CD4-positive, alpha-beta T cell (primary cell): ENCODE measurements around the gene NELL2. TPM values are rescaled to one million over a fixed set of nuclear protein-coding genes. Genes with fewer than 3 reads are reported as not detected.

Experiments
- ATAC-seq: fragments of 200-7000 bp; cut with Tn5 transposase; one replicate; pipeline ENCODE4 v1.10.0; 2022; ENCODE audit warnings: mild to moderate bottlenecking; ENCODE audit not compliant: poor library complexity
- CTCF ChIA-PET: fragments of 350-600 bp; sonication (Branson Sonifier 250); formaldehyde crosslinking; loops from one replicate; lab custom pipeline; 2021; ENCODE audit warnings: antibody characterized with exemption, inconsistent platforms; lab: Charles Lee
- POLR2A ChIA-PET: fragments of 350-600 bp; sonication (Branson Sonifier 250); formaldehyde crosslinking; loops from one replicate; lab custom pipeline; 2021; ENCODE audit warnings: antibody characterized with exemption, inconsistent platforms; lab: Charles Lee
- DNase-seq, 14 experiments: peaks; one replicate each; pipeline ENCODE4 v3.0.0-alpha.2; 2013 to 2020; ENCODE audit warnings: mixed read lengths in 2 of 14
- H3K27ac ChIP-seq, 2 donors: one replicate each; pipeline versions ENCODE4 v1.5.1 to v1.7.0; 2013; ENCODE audit warnings: low read length in 2 of 2, low read depth in 1 of 2, mild to moderate bottlenecking in 1 of 2
- H3K27me3 ChIP-seq, 2 experiments: 1 replicate in 1 of 2; 2 replicates in 1 of 2; pipeline versions ENCODE4 v1.6.1 to v1.7.0; 2013; ENCODE audit warnings: low read length in 2 of 2, control low read depth in 1 of 2, mild to moderate bottlenecking in 1 of 2, moderate library complexity in 1 of 2; ENCODE audit not compliant: insufficient read depth in 2 of 2, control insufficient read depth in 1 of 2
- H3K36me3 ChIP-seq: one replicate; pipeline ENCODE4 v1.6.1; 2013; ENCODE audit warnings: low read length, control low read depth; ENCODE audit not compliant: insufficient read depth
- H3K4me1 ChIP-seq: one replicate; pipeline ENCODE4 v1.6.1; 2013; ENCODE audit warnings: low read length, control low read depth; ENCODE audit not compliant: insufficient read depth
- H3K4me3 ChIP-seq: one replicate; pipeline ENCODE4 v1.5.1; 2013; ENCODE audit warnings: mild to moderate bottlenecking, low read length, moderate library complexity
- H3K9me3 ChIP-seq, 2 experiments: 1 replicate in 1 of 2; 2 replicates in 1 of 2; pipeline versions ENCODE4 v1.6.1 to v1.7.0; 2013; ENCODE audit warnings: low read length in 2 of 2, mild to moderate bottlenecking in 2 of 2, control low read depth in 1 of 2, moderate library complexity in 1 of 2; ENCODE audit not compliant: control insufficient read depth in 1 of 2, insufficient read depth in 1 of 2
- H3K27ac Mint-ChIP-seq: one replicate; pipeline ENCODE4 v1.8.0; 2020; ENCODE audit warnings: mixed read lengths
- H3K27me3 Mint-ChIP-seq: one replicate; pipeline ENCODE4 v1.8.0; 2021; ENCODE audit warnings: mixed read lengths
- H3K36me3 Mint-ChIP-seq: one replicate; pipeline ENCODE4 v1.8.0; 2021; ENCODE audit warnings: low read depth, mixed read lengths
- H3K4me1 Mint-ChIP-seq: one replicate; pipeline ENCODE4 v1.8.0; 2021; ENCODE audit warnings: low read depth, mixed read lengths
- H3K4me3 Mint-ChIP-seq: one replicate; pipeline ENCODE4 v1.8.0; 2020; ENCODE audit warnings: mild to moderate bottlenecking, mixed read lengths
- H3K9me3 Mint-ChIP-seq: one replicate; pipeline ENCODE4 v1.8.0; 2020; ENCODE audit warnings: mixed read lengths
- intact Hi-C, 2 experiments: fragments of 100-400 bp; cut with DNase I in 1 of 2; cut with micrococcal nuclease in 1 of 2; formaldehyde crosslinking; loops; one replicate each; pipeline versions ENCODE4 v1.15.1 to v1.9.0; 2023 to 2025; cut with DNase I, micrococcal nuclease
- total RNA-seq, 174 experiments: library from RNA in 2 of 174; stranded (reverse) in 2 of 174; gene quantifications; one replicate each; pipeline ENCODE4 v1.2.3 and lab custom pipeline; 2021 to 2026
- TF ChIP-seq, protein P1 (sequence below): fragments of 200-600 bp; IDR thresholded peaks from one replicate; pipeline ENCODE4 v1.8.0; 2022; ENCODE audit warnings: antibody characterized with exemption, mild to moderate bottlenecking

The NELL2 gene
- total RNA-seq, 2 experiments from 2014 or later, result 142 to 147 TPM

DNA sequence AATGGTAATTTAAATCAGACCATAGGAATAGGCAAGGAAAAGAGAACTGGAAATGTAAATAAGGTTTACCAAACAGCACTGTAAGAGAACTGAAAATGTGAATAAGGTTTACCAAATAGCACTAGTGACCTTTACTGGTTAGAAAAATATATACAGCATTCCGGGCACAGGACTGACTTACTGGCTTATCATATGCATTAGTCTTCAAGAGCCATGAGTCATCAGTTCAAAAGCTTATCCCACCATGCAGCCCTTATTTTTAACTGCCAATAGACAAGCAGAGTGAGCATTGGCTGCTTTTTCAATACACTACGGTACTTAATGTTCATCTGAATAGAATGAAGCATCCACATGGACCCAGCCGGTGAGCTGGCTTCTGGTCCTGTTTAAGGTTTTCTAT lies 13.0 kb upstream of the NELL2 start:
- Histone ChIP-seq H3K4me1 (no peaks in the 10 kb centered on the region), H3K27ac (no peak overlapping the region), H3K27me3 (no peaks in the 10 kb centered on the region), H3K9me3 (no peaks in the 10 kb centered on the region), H3K36me3 (no peaks in the 10 kb centered on the region), H3K4me3 (no peak overlapping the region)
- no peaks in the 10 kb centered on the region for H3K9me3 Mint-ChIP-seq
- no peak overlapping the region for H3K27ac Mint-ChIP-seq
- DNase-seq, result no peak
- H3K36me3 Mint-ChIP-seq, result no peaks in the 10 kb centered on the region
- H3K4me1 Mint-ChIP-seq, result no peaks in the 10 kb centered on the region
- TF ChIP-seq, protein P1, sequence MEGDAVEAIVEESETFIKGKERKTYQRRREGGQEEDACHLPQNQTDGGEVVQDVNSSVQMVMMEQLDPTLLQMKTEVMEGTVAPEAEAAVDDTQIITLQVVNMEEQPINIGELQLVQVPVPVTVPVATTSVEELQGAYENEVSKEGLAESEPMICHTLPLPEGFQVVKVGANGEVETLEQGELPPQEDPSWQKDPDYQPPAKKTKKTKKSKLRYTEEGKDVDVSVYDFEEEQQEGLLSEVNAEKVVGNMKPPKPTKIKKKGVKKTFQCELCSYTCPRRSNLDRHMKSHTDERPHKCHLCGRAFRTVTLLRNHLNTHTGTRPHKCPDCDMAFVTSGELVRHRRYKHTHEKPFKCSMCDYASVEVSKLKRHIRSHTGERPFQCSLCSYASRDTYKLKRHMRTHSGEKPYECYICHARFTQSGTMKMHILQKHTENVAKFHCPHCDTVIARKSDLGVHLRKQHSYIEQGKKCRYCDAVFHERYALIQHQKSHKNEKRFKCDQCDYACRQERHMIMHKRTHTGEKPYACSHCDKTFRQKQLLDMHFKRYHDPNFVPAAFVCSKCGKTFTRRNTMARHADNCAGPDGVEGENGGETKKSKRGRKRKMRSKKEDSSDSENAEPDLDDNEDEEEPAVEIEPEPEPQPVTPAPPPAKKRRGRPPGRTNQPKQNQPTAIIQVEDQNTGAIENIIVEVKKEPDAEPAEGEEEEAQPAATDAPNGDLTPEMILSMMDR, result no peak
- H3K27me3 Mint-ChIP-seq, result no peaks in the 10 kb centered on the region
- intact Hi-C loops, result no loop called here
- ChIA-PET CTCF (no interaction called here), POLR2A (interaction anchor here (1.2 kb wide), 1 partner anchor 12 kb away, joined by 3 read pairs; no protein-coding TSS in a partner anchor)
- no peak overlapping the region for H3K4me3 Mint-ChIP-seq
- ATAC-seq, result no peak

DNA sequence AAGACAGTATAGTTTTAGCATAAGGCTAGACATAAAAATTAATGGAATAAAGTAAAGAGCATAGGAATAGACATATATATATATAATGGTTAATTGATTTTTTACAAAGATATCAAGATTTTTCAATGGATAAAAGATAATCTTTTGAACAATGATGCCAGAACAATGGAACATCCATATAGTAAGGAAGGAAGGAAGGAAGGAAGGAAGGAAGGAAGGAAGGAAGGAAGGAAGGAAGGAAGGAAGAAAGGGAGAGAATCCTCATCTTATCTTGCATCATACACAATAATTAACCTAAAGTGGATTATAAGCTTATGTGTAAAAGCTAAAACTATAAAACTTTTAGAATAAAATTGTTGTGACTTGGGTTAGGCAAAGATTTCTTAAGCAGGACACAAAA lies 9.8 kb upstream of the NELL2 start:
- Histone ChIP-seq H3K27me3 (no peaks in the 10 kb centered on the region), H3K4me1 (no peaks in the 10 kb centered on the region), H3K9me3 (peaks cover 4 to 12% of the 10 kb centered on the region in 2 experiments), H3K4me3 (no peak overlapping the region), H3K27ac (no peak overlapping the region), H3K36me3 (no peaks in the 10 kb centered on the region)
- ATAC-seq, result no peak
- peaks cover 7% of the 10 kb centered on the region for H3K36me3 Mint-ChIP-seq
- no peak for DNase-seq
- ChIA-PET CTCF (interaction anchor here (0.9 to 1.5 kb wide), 2 partner anchors 9 to 111 kb away, joined by 4 read pairs; partner anchors contain the start of gene NELL2), POLR2A (no interaction called here)
- TF ChIP-seq, protein P1, result no peak
- no peaks in the 10 kb centered on the region for H3K4me1 Mint-ChIP-seq
- no peak overlapping the region for H3K4me3 Mint-ChIP-seq
- H3K27me3 Mint-ChIP-seq, result no peaks in the 10 kb centered on the region
- intact Hi-C loops, result no loop called here
- peaks cover 6% of the 10 kb centered on the region for H3K9me3 Mint-ChIP-seq
- H3K27ac Mint-ChIP-seq, result no peak overlapping the region

- Histone ChIP-seq H3K36me3 (no peaks in the 10 kb centered on the region), H3K9me3 (peaks cover 10 to 17% of the 10 kb centered on the region in 2 experiments), H3K27ac (no peak overlapping the region), H3K4me3 (no peak overlapping the region), H3K4me1 (peaks cover 9% of the 10 kb centered on the region), H3K27me3 (no peaks in the 10 kb centered on the region)
- H3K4me1 Mint-ChIP-seq, result peaks cover 5% of the 10 kb centered on the region
- POLR2A ChIA-PET, result no interaction called here
- ATAC-seq (no peak), DNase-seq (no peak)
- H3K27ac Mint-ChIP-seq, result no peak overlapping the region
- H3K9me3 Mint-ChIP-seq, result peaks cover 17% of the 10 kb centered on the region
- CTCF ChIA-PET, result no interaction called here
- peaks cover 6% of the 10 kb centered on the region for H3K27me3 Mint-ChIP-seq
- no peak overlapping the region for H3K4me3 Mint-ChIP-seq
- TF ChIP-seq, protein P1, result no peak
- peaks cover 10% of the 10 kb centered on the region for H3K36me3 Mint-ChIP-seq
- intact Hi-C loops, result no loop called here
Observed at GRCh38 chr12:44881197-44881596, 5.1 kb upstream of the NELL2 start.
